T1000 (cell line): Measurements from ENCODE around the gene CNOT1.
"Not testable (repeated sequence)": the region's sequence is repeated elsewhere in the genome, so short reads cannot be mapped to it uniquely, and the experiment has no call there.

Experiments
- DNase-seq: peaks from one replicate; lab custom pipeline; 2025; ENCODE audit warnings: mixed read lengths; lab: John Stamatoyannopoulos, UW

The CNOT1 gene

GRCh38 chr16:58638148-58639036 is 8.8 kb upstream of the CNOT1 start:
- no peak for DNase-seq

- DNase-seq, result not testable (repeated sequence)
These were observed 7.4 kb upstream of the CNOT1 start for GRCh38 chr16:58637021-58637420.

GRCh38 chr16:58636466-58636865 is 6.8 kb upstream of the CNOT1 start:
- DNase-seq, result no peak

GRCh38 chr16:58635502-58635901 is 5.9 kb upstream of the CNOT1 start:
- DNase-seq, result no peak

GRCh38 chr16:58634265-58634802 is 4.7 kb upstream of the CNOT1 start:
- DNase-seq, result no peak

- DNase-seq, result no peak
These were observed 537 bp downstream of the CNOT1 start for GRCh38 chr16:58628845-58629732.

- DNase-seq, result no peak
These were observed 5.4 kb downstream of the CNOT1 start for GRCh38 chr16:58624209-58624608.

GRCh38 chr16:58620396-58620795 is 9.2 kb downstream of the CNOT1 start:
- no peak for DNase-seq

- DNase-seq, result no peak
These were observed 14.3 kb downstream of the CNOT1 start for GRCh38 chr16:58615280-58615679.

- DNase-seq, result no peak
These were observed 14.8 kb downstream of the CNOT1 start for GRCh38 chr16:58614860-58615259.

GRCh38 chr16:58614212-58614611 is 15.4 kb downstream of the CNOT1 start:
- DNase-seq, result no peak

- DNase-seq, result not testable (repeated sequence)
These were observed 16.7 kb downstream of the CNOT1 start for GRCh38 chr16:58612965-58613364.

- DNase-seq, result no peak
These were observed 21.0 kb downstream of the CNOT1 start for GRCh38 chr16:58608601-58609136.

GRCh38 chr16:58605562-58605961 is 24.1 kb downstream of the CNOT1 start:
- DNase-seq, result no peak

GRCh38 chr16:58591083-58591482 is 38.5 kb downstream of the CNOT1 start:
- no peak for DNase-seq

- DNase-seq, result no peak
These were observed 40.2 kb downstream of the CNOT1 start for GRCh38 chr16:58589326-58589905.

GRCh38 chr16:58588406-58588805 is 41.2 kb downstream of the CNOT1 start:
- DNase-seq, result no peak

GRCh38 chr16:58586340-58587030 is 43.1 kb downstream of the CNOT1 start:
- DNase-seq, result no peak

GRCh38 chr16:58584831-58585505 is 44.7 kb downstream of the CNOT1 start:
- DNase-seq, result no peak

- no peak for DNase-seq
These were observed 46.5 kb downstream of the CNOT1 start for GRCh38 chr16:58582971-58583765.
